AG04450 (cell line): ENCODE results near the gene ZBTB26. TPM values are rescaled to one million over a fixed set of nuclear protein-coding genes. Genes with fewer than 3 reads are reported as not detected.
A peak's percentile ranks its signal among the peaks of the same experiment; 100 is the strongest.

Experiments used
- CTCF ChIA-PET: fragments of 300-600, 350-600 bp; formaldehyde crosslinking; extraction: SDS; loops from one replicate; lab custom pipeline; 2022; ENCODE audit warnings: antibody characterized with exemption, inconsistent platforms; lab: Charles Lee
- POLR2A ChIA-PET: fragments of 350-600 bp; formaldehyde crosslinking; extraction: SDS; loops from one replicate; lab custom pipeline; 2021; ENCODE audit warnings: antibody characterized with exemption, inconsistent platforms; lab: Yijun Ruan, JAX
- DNase-seq: peaks from one replicate; pipeline ENCODE4 v3.0.0-alpha.2; 2011; ENCODE audit warnings: low read depth, low spot score
- H3K27ac ChIP-seq: one replicate; pipeline ENCODE4 v1.5.1; 2012; ENCODE audit warnings: low read depth, low read length, control low read depth
- H3K27me3 ChIP-seq: one replicate; pipeline ENCODE4 v1.6.0; 2012; ENCODE audit warnings: low read length; ENCODE audit not compliant: control insufficient read depth, insufficient read depth
- H3K4me3 ChIP-seq: 2 replicates; pipeline ENCODE4 v1.5.1; 2011; ENCODE audit warnings: mild to moderate bottlenecking, low read depth, low read length, control low read depth
- H3K9me3 ChIP-seq: 2 replicates; pipeline ENCODE4 v1.5.1; 2012; ENCODE audit warnings: low read length; ENCODE audit not compliant: control insufficient read depth, insufficient read depth
- CTCF ChIP-seq: IDR thresholded peaks from 2 replicates; pipeline ENCODE4 v1.5.1; 2011; ENCODE audit warnings: low read depth, low read length, control low read depth, inconsistent platforms
- polyA plus RNA-seq: library from polyadenylated mRNA; depleted of rRNA; stranded (reverse); fragments of >200 nt; gene quantifications from 2 replicates; pipeline ENCODE4 v1.2.3, GENCODE V29; 2011

The ZBTB26 gene
- polyA plus RNA-seq, 1 experiment = 9.6 TPM

DNA sequence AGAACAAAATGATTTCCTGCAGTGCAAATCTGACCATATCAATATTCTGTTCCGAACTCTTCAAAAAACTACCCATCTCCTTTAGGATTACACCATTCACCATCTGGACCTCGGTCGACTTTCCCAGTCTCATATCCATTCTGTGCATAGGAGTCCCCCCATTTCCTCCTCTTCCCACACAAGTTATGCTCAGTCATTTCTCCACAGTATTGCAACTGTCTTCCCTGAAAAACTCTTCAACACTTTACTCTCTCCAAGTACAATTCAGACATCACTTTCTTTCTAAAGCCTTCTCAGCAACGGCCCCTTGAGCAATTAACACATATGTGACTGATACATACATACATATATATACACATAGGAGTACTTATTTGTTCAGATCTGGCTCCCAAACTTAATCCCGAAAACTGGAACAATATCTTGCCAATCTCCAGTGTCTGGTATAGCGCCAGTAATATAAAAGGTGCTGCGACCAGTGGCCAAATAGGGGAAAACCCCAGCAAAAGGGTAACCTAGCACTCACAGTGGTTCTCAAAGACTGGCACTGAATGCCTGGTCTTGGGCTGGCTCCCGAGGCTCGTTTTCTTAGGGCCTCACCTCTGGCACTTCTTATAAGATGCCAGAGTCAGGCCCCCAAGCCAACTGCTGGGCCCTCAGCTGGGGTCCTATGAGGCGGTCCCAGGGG is 629 bp downstream of the ZBTB26 start:
- no peak for TF ChIP-seq CTCF
- H3K27ac ChIP-seq = peak overlapping the region; percentile 75
- CTCF ChIA-PET = interaction anchor here (0.9 kb wide), 1 partner anchor 419 kb away, joined by 3 read pairs; no protein-coding TSS in a partner anchor
- H3K27me3 ChIP-seq = no peaks in the 10 kb centered on the region
- H3K4me3 ChIP-seq = peak overlapping the region; percentile 92
- DNase-seq = no peak
- POLR2A ChIA-PET = interaction anchor here (0.8 to 3.5 kb wide), 4 partner anchors 10 to 61 kb away, joined by 3 to 38 read pairs (median 13); partner anchors contain the start of genes RABGAP1 and ZBTB6
- H3K9me3 ChIP-seq = peaks cover 3% of the 10 kb centered on the region; the same call in 1 of the 2 replicates

DNA sequence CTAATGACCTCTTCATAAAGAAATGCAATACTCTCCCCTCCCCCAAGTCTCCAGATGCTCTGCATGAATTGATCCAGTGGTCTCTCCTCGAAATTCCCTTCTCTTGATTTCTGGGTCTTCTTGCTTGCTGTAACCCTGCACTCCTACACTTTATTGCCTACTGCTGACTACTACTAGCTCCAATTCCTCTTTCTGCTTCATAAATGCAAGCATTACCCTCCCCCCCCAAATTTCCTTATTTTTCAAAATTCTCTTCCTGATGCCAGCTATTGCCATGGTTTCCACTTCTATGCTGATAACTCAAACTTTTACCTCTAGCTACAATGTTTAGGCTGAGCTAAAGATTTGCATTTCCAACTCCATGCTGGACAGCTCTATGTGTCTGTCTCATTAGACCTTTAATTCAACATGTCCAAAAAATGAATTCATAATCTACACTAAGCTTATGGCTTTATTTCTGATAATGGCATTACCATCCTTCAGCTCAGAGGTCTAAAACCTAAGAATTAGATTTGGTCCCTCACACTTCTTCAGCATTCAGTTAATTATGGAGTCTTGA is 1.4 kb downstream of the ZBTB26 start:
- POLR2A ChIA-PET = interaction anchor here (0.5 to 3.5 kb wide), 3 partner anchors 11 to 71 kb away, joined by 3 to 38 read pairs (median 12); partner anchors contain the start of genes RABGAP1 and ZBTB6
- CTCF ChIA-PET = no interaction called here
- DNase-seq = no peak
- Histone ChIP-seq H3K4me3 (no peak overlapping the region), H3K27me3 (no peaks in the 10 kb centered on the region), H3K9me3 (peaks cover 3% of the 10 kb centered on the region; the same call in 1 of the 2 replicates), H3K27ac (no peak overlapping the region)
- TF ChIP-seq CTCF = no peak

DNA sequence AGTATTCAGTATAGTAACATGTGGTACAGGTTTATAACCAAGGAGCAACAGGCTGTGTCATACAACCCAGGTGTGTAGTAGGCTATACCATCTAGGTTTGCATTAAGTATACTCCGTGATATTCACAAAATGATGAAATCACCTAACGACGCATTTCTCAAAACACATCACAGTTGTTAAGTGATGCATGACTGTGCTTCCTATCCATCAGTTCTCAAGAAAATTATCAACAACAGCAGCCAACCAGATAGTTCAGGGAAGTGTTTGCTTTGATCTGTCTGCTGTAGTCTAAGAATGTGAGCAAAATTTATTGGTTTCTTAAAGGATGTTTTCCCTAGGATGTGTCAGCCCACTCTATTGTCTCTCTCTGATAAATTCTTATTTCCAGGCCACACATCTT is 7.4 kb downstream of the ZBTB26 start:
- Histone ChIP-seq H3K9me3 (no peaks in the 10 kb centered on the region), H3K27ac (no peak overlapping the region), H3K27me3 (no peaks in the 10 kb centered on the region), H3K4me3 (no peak overlapping the region)
- no peak for DNase-seq
- no peak for TF ChIP-seq CTCF
- ChIA-PET CTCF (no interaction called here), POLR2A (interaction anchor here (1.0 kb wide), 1 partner anchor 11 kb away, joined by 8 read pairs; the partner anchor contains the start of gene ZBTB6)

DNA sequence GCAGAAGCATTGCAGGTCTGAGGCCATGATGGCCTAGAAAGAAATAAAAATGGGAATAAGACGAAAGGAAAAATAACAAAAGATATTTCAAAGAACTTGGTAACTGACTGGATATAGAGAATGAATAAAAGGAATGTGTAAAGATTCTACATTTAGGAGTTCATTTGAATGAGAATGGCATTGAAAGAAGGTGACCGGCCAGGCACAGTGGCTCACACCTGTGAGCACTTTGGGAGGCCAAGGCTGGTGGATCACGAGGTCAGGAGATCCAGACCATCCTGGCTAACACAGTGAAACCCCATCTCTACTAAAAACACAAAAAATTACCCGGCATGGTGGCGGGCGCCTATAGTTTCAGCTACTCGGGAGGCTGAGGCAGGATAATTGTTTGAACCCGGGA is 8.6 kb downstream of the ZBTB26 start:
- DNase-seq = no peak
- CTCF ChIA-PET = no interaction called here
- POLR2A ChIA-PET = no interaction called here
- Histone ChIP-seq H3K27me3 (no peaks in the 10 kb centered on the region), H3K27ac (no peak overlapping the region), H3K4me3 (no peak overlapping the region), H3K9me3 (no peaks in the 10 kb centered on the region)
- no peak for TF ChIP-seq CTCF

DNA sequence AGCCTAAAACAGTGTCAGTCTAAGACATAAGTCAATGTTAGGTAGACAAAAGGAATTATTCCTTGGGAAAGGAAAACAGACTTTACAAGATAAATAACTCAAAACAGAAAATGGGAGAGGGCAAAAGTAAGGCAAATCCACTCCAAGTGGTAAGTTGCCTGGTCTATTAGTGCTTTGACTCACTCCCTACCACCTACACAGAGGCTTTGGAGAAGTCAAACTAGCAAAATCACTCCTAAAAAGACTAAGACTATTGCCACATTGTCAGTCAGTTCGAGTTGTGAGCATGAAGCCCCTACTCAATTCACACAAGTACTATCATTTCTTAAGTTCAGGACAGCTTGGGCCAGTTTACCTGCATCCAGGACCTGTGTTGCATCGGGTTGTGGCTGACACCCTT is 13.0 kb downstream of the ZBTB26 start:
- no peak for TF ChIP-seq CTCF
- no peak overlapping the region for H3K27ac ChIP-seq
- no peak for DNase-seq
- no peaks in the 10 kb centered on the region for H3K27me3 ChIP-seq
- CTCF ChIA-PET = no interaction called here
- H3K4me3 ChIP-seq = no peak overlapping the region
- no peaks in the 10 kb centered on the region for H3K9me3 ChIP-seq
- POLR2A ChIA-PET = interaction anchor here (0.6 kb wide), 1 partner anchor 41 kb away, joined by 5 read pairs; no protein-coding TSS in a partner anchor
